Subcutaneous adipose tissue (tissue), 4 donors: ENCODE data around the gene QRSL1. TPM values are rescaled to one million over a fixed set of nuclear protein-coding genes. Genes with fewer than 3 reads are reported as not detected.

Experiments
- CTCF ChIP-seq: fragments of 450-650 bp; IDR thresholded peaks from one replicate; pipeline ENCODE4 v1.5.1; 2016; ENCODE audit warnings: low read depth, mild to moderate bottlenecking, control low read depth, antibody characterized with exemption, moderate library complexity
- total RNA-seq, 4 donors: library from RNA; depleted of rRNA; stranded (reverse); fragments of >200 nt; gene quantifications; one replicate each; pipeline ENCODE4 v1.1.0, GENCODE V29; 2016

The QRSL1 gene
- total RNA-seq, 4 donors from 2014 or later, result 6.4 to 12.9 (median 7.9) TPM

DNA sequence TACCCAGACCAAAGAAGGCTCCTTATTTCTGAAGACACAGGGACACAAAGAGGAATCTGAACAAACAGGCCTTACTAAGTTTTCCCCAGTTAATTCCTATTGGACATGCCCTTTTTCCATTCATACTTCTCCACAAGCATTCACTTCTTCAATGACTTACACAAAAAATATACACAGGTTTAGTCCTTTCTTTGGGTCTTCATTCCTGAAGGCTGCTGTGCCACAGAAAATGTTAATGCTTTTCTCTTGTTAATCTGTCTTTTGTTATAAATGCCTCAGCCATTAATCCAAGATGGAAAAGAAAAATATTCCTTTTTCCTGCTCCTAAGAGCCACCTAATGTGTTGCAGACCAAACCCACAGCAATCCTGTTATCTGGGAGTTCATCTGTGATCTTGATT lies 71.2 kb downstream of the QRSL1 start:
- no peak for TF ChIP-seq CTCF

GRCh38 chr6:106702046-106702445 lies 72.7 kb downstream of the QRSL1 start:
- TF ChIP-seq CTCF, result no peak

DNA sequence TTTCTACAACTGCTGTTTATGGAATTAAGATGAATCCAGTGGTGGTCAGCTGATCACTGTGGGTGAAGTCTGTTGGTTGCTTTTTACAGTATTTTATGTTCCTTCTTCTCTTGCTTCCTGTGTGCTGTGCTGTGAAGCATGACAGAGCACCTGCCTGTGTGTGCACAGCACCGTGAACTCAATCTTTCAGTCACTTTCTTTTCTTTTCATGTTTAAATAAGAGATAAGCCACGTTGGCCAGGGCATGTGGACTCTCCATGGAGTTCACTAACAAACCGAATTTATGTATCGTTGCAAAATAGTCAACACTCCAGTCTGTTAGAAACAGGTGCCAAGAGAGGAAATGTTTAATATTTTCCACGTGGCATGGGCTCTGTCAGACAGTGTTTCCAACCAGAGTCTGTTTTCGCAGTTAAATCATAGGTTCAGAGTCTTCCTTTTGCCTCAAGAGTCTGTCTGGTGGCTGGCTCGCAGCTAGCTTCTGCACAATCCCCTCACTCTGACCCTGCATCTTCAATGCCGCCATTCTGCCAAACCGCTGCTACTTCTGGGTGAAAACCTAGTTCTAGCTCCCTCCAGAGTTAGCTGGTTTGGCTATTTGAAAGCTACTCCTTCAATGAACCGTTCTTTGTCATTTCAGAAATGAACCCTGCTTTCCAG lies 73.2 kb downstream of the QRSL1 start:
- no peak for TF ChIP-seq CTCF

DNA sequence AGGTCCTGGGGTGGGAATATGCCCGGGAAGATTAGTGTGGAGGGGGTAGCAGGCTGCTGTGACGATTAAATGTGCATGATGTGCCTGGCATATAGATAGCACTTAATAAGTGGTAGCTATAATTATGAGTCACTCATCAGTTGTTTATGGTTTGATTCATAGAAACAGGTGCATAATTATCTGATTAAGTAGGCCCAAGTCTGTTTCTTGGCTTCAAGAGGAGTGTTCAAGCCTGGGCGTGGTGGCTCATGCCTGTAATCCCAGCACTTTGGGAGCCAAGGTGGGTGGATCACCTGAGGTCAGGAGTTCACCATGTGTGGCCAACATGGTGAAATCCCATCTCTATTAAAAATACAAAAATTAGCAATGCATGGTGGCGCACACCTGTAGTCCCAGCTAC lies 74.9 kb downstream of the QRSL1 start:
- no peak for TF ChIP-seq CTCF

- TF ChIP-seq CTCF, result no peak
Measured at GRCh38 chr6:106705156-106705555, 75.8 kb downstream of the QRSL1 start.

- no peak for TF ChIP-seq CTCF
Measured at GRCh38 chr6:106710580-106710979, 81.2 kb downstream of the QRSL1 start.

DNA sequence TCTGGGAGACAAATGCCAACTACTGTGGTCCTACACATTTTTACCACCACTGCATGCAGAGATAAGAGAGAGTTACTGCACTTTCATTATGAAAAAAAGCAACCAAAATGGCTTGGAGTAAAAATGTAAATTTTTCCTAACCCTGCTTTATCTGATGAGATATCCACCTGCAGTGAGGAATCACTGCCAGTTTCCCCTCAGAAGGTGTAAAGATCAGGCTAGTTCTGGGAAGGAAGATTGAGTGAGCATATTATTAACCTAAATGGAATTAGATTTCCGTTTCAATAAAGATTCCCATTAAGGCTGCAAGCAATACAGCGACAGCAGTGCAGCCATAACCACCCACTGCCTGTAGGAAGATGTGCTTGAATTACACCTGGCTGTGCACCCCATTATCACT lies 84.9 kb downstream of the QRSL1 start:
- TF ChIP-seq CTCF, result no peak
